Measurements from ENCODE around the gene U2AF1L4.

Gene U2AF1L4

DNA sequence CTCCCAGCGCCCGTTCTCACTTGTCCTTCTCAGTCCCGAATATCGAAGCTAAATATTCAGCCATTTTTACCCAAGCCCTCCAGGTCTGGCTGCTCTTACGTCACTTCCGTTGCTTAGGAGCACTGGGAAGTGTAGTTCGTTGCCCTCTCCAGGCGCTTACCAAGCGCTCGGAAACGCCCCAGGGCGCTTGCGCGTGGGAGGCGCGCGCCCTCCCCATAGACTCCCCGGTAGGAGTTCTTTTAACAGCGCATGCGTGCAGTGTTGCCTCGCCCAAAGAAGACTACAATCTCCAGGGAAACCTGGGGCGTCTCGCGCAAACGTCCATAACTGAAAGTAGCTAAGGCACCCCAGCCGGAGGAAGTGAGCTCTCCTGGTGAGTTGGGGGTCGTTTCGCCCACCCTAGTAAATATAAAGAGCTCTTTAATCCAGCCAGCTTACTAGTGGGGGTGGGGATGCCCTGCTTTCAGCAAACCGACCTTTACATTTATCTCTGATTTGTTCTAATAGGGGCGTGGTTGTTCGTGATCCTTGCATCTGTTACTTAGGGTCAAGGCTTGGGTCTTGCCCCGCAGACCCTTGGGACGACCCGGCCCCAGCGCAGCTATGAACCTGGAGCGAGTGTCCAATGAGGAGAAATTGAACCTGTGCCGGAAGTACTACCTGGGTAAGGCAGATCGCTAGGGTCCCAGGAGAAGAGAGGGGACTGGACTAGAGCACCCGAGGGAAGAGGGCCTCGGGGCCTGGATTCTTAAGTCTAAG lies at the start of gene U2AF1L4, which contains the start of gene PSENEN:
U2AF1L4 (minus strand) TSS at position 91 of the 759 bp plus-strand sequence; CDS start at position 64, 27 bp downstream.
PSENEN (plus strand) TSS at position 324 of the 759 bp plus-strand sequence; CDS start at position 604, 280 bp downstream.
- peak; percentile 95 for DNase-seq (ENCODE audit: low spot score)

DNA sequence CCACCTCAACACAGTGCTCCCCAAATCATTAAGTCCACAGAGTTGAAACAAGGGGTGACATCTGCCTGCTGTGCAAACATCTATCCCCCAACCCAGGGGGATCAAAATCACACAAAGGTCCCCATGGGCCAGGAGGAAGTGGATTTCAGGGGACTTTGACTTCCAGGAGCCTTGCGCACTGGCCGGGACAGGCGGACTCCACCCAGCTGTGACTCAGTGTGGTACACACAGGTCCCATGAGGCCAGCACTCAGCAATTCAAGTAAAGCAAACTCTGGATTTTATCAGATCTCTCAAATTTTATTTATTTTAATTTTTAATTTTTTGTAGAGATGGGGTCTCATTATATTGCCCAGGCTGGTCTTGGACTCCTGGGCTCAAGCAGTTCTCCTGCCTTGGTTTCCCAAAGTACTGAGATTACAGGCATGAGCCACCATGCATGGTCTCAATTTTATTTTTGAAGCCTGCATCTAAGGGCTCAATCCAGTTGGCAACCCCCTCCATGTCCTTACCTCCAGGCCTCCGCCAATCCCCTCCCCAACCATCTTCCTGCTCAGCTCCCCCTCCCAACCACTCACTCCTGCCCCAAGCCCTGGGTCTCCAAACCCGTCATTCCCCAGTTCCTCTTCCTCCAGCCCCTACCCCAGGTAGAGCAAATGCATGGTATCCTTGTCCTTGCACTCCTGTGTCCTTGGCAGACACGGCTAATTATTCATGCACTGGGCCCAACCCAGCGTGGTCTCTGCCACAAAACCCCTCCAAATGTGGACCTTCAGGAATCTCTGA lies 48.4 kb upstream of the U2AF1L4 start:
- peak; percentile 92 for DNase-seq (ENCODE audit: low spot score)

DNA sequence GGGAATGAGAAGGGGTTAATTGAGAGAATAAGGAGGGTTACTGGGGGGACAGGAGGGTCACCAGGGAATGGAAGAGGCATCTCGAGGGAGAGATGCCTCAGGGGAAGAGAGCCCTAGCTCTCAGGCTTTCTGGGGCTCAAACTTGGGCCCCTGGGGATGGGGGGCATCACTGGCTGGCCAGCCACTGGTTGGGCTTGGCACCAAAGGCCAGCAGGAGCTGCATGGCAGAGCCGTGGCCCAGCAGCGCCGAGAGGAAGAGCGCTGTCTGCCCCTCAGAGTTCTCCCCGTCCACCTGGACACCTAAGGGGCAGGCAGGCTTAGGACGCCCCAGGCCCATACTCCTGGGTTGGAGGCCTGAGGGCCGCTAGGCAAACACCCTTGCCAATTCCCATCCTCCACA lies 47.7 kb upstream of the U2AF1L4 start:
- DNase-seq (ENCODE audit: low spot score), result no peak

DNA sequence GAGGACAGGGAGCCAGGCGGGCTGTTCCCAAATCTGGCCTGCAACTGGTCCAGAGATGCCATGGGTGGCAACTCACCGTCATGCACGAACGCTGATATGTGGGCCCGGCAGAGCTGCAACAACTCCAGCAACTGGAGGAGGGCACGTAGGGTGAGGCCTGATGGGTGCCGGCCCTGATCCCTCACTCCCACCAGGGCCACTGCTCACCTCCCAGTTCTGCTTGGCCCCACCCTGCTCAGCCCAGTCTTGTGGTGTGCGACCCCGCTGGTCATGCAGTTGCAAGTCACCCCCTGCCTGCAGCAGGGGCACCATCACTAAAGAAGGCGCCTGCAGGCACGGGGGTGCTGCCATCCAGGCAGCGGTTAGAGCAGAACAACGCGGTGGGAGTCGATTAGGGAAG lies 47.1 kb upstream of the U2AF1L4 start:
- no peak for DNase-seq (ENCODE audit: low spot score)

DNA sequence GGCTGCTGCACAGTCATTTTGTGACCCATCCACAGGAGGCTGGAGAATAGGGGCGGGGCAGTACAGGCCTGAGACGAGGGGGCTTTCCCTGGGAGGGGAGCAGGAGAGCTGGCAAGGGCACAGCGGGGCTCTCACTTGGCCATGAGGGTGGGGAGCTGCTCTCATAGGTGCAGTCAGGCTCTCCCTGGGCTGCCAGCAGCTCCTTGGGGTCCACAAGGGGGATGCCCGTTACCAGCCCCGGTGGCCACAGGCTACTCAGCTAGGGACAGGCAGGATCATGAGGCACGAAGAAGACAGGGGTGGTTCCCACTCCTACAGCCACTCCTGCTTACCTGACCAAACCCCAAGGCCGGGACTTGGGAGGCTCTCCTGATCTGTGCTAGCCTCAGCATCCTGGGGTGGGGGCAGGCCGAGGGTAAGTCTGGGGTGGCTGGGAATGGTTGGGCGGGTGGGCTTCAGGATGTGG lies 46.6 kb upstream of the U2AF1L4 start:
- no peak for DNase-seq (ENCODE audit: low spot score)

- DNase-seq (ENCODE audit: low spot score), result no peak
Observed at GRCh38 chr19:35790981-35791813, 46.0 kb upstream of the U2AF1L4 start.

- DNase-seq (ENCODE audit: low spot score), result no peak
Observed at GRCh38 chr19:35789978-35790944, 45.0 kb upstream of the U2AF1L4 start.

GRCh38 chr19:35789195-35789977 lies 44.2 kb upstream of the U2AF1L4 start:
- DNase-seq (ENCODE audit: low spot score), result no peak

GRCh38 chr19:35788205-35788960 lies 43.2 kb upstream of the U2AF1L4 start:
- DNase-seq (ENCODE audit: low spot score), result no peak

DNA sequence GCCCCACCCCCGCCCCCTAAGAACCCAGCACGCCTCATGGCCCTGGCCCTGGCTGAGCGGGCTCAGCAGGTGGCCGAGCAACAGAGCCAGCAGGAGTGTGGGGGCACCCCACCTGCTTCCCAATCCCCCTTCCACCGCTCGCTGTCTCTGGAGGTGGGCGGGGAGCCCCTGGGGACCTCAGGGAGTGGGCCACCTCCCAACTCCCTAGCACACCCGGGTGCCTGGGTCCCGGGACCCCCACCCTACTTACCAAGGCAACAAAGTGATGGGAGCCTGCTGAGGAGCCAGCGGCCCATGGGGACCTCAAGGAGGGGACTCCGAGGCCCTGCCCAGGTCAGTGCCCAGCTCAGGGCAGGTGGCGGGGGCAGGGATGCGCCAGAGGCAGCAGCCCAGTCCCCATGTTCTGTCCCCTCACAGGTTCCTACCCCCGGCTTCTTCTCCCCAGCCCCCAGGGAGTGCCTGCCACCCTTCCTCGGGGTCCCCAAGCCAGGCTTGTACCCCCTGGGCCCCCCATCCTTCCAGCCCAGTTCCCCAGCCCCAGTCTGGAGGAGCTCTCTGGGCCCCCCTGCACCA lies 42.1 kb upstream of the U2AF1L4 start:
- DNase-seq (ENCODE audit: low spot score), result no peak

- no peak for DNase-seq (ENCODE audit: low spot score)
Observed at GRCh38 chr19:35786299-35787160, 41.3 kb upstream of the U2AF1L4 start.

DNA sequence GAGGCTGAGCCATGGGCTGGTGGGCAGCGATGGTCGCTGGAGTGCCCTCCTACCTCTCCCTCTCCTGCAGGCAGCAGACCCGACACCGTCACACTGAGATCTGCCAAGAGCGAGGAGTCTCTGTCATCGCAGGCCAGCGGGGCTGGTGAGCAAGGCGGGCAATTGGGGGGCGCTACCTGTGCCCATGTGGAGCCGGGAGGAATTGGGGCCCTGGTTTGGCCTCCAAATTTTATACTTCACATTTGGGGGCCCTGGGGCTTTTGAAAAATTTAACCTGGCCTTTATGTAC lies 40.1 kb upstream of the U2AF1L4 start:
- no peak for DNase-seq (ENCODE audit: low spot score)

DNA sequence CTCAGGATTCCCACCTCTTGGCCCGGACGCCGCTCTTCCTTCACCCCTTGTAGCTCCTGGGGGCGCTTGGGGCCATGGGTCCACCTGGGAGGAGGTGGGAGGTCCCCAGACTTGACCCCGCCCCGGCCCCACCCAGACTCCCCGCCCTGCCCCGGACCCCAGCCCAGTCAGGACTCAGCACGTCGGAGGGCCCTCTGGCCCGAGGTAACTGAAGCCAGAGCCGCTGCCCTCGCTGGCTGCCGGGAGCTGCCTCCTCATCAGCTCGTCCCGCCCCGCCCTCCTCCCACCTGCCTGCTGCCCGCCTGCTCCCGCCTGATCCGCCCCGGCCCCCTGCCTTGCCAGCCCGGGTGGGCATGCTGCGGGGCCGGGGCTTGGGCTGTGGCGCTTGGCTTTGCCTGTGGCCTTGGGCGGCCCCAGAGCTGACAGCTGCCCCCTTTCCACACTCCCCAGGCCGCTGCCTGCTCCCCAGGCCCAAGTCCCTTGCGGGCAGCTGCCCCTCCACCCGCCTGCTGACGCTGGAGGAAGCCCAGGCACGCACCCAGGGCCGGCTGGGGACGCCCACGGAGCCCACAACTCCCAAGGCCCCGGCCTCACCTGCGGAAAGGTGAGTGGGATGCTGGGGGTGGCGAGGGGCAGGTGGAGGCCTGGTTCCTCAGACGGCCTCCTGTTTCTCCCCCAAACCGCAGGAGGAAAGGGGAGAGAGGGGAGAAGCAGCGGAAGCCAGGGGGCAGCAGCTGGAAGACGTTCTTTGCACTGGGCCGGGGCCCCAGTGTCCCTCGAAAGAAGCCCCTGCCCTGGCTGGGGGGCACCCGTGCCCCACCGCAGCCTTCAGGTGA lies 39.5 kb upstream of the U2AF1L4 start:
- DNase-seq (ENCODE audit: low spot score), result no peak

DNA sequence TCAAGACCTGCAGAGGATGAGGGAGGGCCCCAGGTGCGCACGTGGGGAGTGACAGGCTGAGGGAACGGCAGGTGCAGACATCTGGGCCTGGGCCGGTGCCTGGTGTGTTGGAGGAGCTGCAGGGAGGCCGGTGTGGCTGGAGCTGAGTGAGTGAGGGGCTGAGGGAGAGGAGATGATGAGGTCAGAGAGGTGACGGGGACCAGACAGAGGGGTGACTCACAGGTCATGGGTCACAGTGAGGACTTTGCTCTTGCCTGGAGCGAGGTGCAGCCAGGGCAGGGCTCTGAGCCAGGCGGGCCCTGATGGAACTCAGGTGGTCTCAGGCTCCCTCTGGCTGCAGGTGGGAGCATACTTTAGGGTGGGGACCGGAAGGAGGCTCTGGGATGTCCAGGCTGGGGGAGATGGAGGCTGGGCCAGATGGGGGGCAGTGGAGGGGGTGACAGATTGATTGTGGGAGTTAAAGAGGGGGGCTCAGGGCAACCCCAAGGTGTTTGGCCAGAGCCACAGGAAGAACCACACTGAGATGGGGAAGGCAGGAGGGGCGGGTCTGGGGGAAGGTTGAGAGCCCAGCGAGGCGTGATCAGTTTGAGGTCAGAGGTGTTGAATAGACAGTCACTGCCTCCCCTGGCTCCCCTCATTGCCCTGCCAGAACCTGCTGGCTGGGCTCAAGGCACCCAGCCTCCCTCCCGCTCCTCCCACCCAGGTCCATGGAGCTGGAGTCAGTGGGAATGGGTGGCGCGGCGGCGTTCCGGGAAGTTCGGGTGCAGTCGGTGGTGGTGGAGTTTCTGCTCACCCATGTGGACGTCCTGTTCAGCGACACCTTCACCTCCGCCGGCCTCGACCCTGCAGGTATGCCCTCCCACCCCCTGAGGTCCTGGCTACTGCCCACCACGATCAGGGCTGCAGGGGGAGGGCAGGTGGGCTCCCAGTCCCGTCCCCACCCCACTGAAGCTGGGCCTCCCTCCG lies 38.5 kb upstream of the U2AF1L4 start:
- DNase-seq (ENCODE audit: low spot score), result no peak

DNA sequence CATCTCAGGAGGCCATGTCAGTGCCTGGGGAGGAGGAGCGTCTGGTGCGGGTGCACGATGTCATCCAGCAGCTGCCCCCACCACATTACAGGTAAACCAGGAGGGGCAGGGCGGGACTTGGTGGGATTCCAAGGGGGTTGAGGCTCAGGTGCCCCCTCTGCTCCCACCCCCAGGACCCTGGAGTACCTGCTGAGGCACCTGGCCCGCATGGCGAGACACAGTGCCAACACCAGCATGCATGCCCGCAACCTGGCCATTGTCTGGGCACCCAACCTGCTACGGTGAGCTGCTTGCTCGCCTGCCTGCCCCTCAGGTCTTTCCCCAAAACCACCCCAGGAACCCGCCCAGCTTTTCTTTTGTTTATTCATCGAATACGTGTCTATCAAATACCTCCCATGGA lies 37.4 kb upstream of the U2AF1L4 start:
- DNase-seq (ENCODE audit: low spot score), result no peak

- DNase-seq (ENCODE audit: low spot score), result no peak
Observed at GRCh38 chr19:35781650-35782049, 36.4 kb upstream of the U2AF1L4 start.
